HCT116 (cell line): ENCODE measurements around the gene KCNC1. TPM values are rescaled to one million over a fixed set of nuclear protein-coding genes. Genes with fewer than 3 reads are reported as not detected.

ENCODE experiments used
- ATAC-seq: fragments of 200-7000 bp; cut with Tn5 transposase; 2 replicates; pipeline ENCODE4 v1.9.1; 2020; ENCODE audit warnings: mild to moderate bottlenecking, moderate library complexity
- BruUV-seq: library from RNA; stranded (reverse); fragments of 400-500 nt; replicated peaks from 2 replicates; lab custom pipeline; 2021; lab: Mats Ljungman, UMichigan
- CTCF ChIA-PET: fragments of 300-600 bp; sonication (Branson Sonifier 250); formaldehyde crosslinking; loops from one replicate; lab custom pipeline; 2021; ENCODE audit warnings: antibody characterized with exemption; lab: Charles Lee
- POLR2A ChIA-PET: fragments of 300-600, 350-600 bp; sonication (Branson Sonifier 250); formaldehyde crosslinking; loops from one replicate; lab custom pipeline; 2021; ENCODE audit warnings: antibody characterized with exemption; lab: Charles Lee
- RAD21 ChIA-PET, 2 experiments: fragments of 300-600 bp; sonication (Branson Sonifier 250); formaldehyde crosslinking; loops; one replicate each; lab custom pipeline; 2023; ENCODE audit warnings: low total read pairs in 2 of 2; ENCODE audit not compliant: uncharacterized antibody in 2 of 2, unreplicated experiment in 2 of 2, low non-redundant PET in 1 of 2; lab: Charles Lee
- DNase-seq: peaks from one replicate; pipeline ENCODE4 v3.0.0-alpha.2; 2010; ENCODE audit warnings: low read depth, low spot score
- H2AFZ ChIP-seq: fragments of 200-600 bp; shearing (Covaris generic), sonication (generic); 2 replicates; pipeline ENCODE4 v1.6.1; 2017; ENCODE audit warnings: low read depth, mixed run types, mixed read lengths, antibody characterized with exemption, low read length; ENCODE audit not compliant: poor library complexity, severe bottlenecking
- H3K27ac ChIP-seq: 2 replicates; pipeline ENCODE4 v1.5.1; 2012; ENCODE audit warnings: low read depth, low read length
- H3K27me3 ChIP-seq: fragments of 200-600 bp; sonication (generic); 2 replicates; pipeline ENCODE4 v1.6.1; 2016; ENCODE audit warnings: mixed run types, low read length, mixed read lengths; ENCODE audit not compliant: insufficient read depth
- H3K36me3 ChIP-seq, 2 experiments: fragments of 200-500 bp in 1 of 2; fragments of 200-600 bp in 1 of 2; sonication (Bioruptor generic) in 1 of 2; sonication (generic) in 1 of 2; 2 replicates each; pipeline versions ENCODE4 v1.5.1 to v1.6.1; 2014 to 2016; ENCODE audit warnings: low read length in 2 of 2, inconsistent platforms in 1 of 2, mixed read lengths in 1 of 2, mixed run types in 1 of 2; ENCODE audit not compliant: insufficient read depth in 2 of 2, control insufficient read depth in 1 of 2
- H3K4me1 ChIP-seq, 2 experiments: fragments of 200-600 bp in 1 of 2; sonication (generic) in 1 of 2; 2 replicates each; pipeline versions ENCODE4 v1.5.1 to v1.6.1; 2012 to 2017; ENCODE audit warnings: low read length in 2 of 2, inconsistent platforms in 1 of 2, mild to moderate bottlenecking in 1 of 2, mixed read lengths in 1 of 2, mixed run types in 1 of 2, moderate library complexity in 1 of 2; ENCODE audit not compliant: insufficient read depth in 2 of 2, control insufficient read depth in 1 of 2
- H3K4me2 ChIP-seq: fragments of 200-600 bp; sonication (generic); 2 replicates; pipeline ENCODE4 v1.6.1; 2017; ENCODE audit warnings: mixed run types, low read length, mixed read lengths
- H3K4me3 ChIP-seq, 2 experiments: fragments of 200-600 bp in 1 of 2; sonication (generic) in 1 of 2; replicated peaks in 1 of 2; 2 replicates each; pipeline ENCODE4 v1.5.1; 2011 to 2016; ENCODE audit warnings: low read length in 2 of 2, control low read depth in 1 of 2, low read depth in 1 of 2, mild to moderate bottlenecking in 1 of 2, mixed read lengths in 1 of 2, mixed run types in 1 of 2
- H3K79me2 ChIP-seq: fragments of 200-600 bp; sonication (generic); 2 replicates; pipeline ENCODE4 v1.6.1; 2017; ENCODE audit warnings: mild to moderate bottlenecking, mixed run types, low read length, moderate library complexity, mixed read lengths; ENCODE audit not compliant: insufficient read depth
- H3K9ac ChIP-seq: fragments of 200-600 bp; sonication (generic); 2 replicates; pipeline ENCODE4 v1.6.1; 2016; ENCODE audit warnings: low read length, mixed read lengths
- H3K9me2 ChIP-seq: fragments of 200-600 bp; sonication (generic), shearing (Covaris generic); 2 replicates; pipeline ENCODE4 v1.6.1; 2017; ENCODE audit warnings: mixed run types, mild to moderate bottlenecking, moderate library complexity; ENCODE audit not compliant: insufficient read depth
- H3K9me3 ChIP-seq, 2 experiments: fragments of 200-500 bp in 1 of 2; fragments of 200-600 bp in 1 of 2; sonication (Bioruptor generic) in 1 of 2; sonication (generic) in 1 of 2; 2 replicates each; pipeline ENCODE4 v1.6.1; 2014 to 2017; ENCODE audit warnings: low read length in 2 of 2, mixed read lengths in 2 of 2, inconsistent platforms in 1 of 2, low read depth in 1 of 2, mild to moderate bottlenecking in 1 of 2, mixed run types in 1 of 2, moderate library complexity in 1 of 2; ENCODE audit not compliant: control insufficient read depth in 1 of 2, insufficient read depth in 1 of 2
- H4K20me1 ChIP-seq: fragments of 200-600 bp; sonication (generic), shearing (Covaris generic); 2 replicates; pipeline ENCODE4 v1.6.1; 2017; ENCODE audit warnings: mixed run types, mild to moderate bottlenecking, moderate library complexity; ENCODE audit not compliant: insufficient read depth
- CBX3 ChIP-seq: IDR thresholded peaks from 2 replicates; pipeline ENCODE4 v1.6.1; 2012; ENCODE audit warnings: low read depth
- ELF1 ChIP-seq: IDR thresholded peaks from 2 replicates; pipeline ENCODE4 v1.6.1; 2012; ENCODE audit warnings: low read depth, borderline replicate concordance
- JUND ChIP-seq: IDR thresholded peaks from 2 replicates; pipeline ENCODE4 v1.6.1; 2012
- POLR2A ChIP-seq: IDR thresholded peaks from 2 replicates; pipeline ENCODE4 v1.7.0; 2011; ENCODE audit warnings: borderline replicate concordance; ENCODE audit not compliant: insufficient read depth, insufficient read length; ENCODE audit errors: extremely low read depth
- RAD21 ChIP-seq: IDR thresholded peaks from 2 replicates; pipeline ENCODE4 v1.6.1; 2012; ENCODE audit warnings: low read depth, mild to moderate bottlenecking
- ZFX ChIP-seq: fragments of 450-650 bp; IDR thresholded peaks from 2 replicates; pipeline ENCODE4 v1.6.1; 2017
- intact Hi-C: fragments of 100-400 bp; cut with micrococcal nuclease; formaldehyde crosslinking; loops from 2 replicates; pipeline ENCODE4 v1.10.0; 2022
- total RNA-seq: library from RNA; stranded (reverse); gene quantifications from one replicate; pipeline ENCODE4 v1.2.1, GENCODE V29; 2021; ENCODE audit not compliant: unreplicated experiment
- TF ChIP-seq, protein P1 (sequence below): IDR thresholded peaks from 2 replicates; pipeline ENCODE4 v1.6.1; 2011; ENCODE audit warnings: mild to moderate bottlenecking, low read length, moderate library complexity; ENCODE audit not compliant: insufficient replicate concordance; ENCODE audit errors: extremely low read depth
- TF ChIP-seq, protein P2 (sequence below): IDR thresholded peaks from 2 replicates; pipeline ENCODE4 v1.6.1; 2012
- TF ChIP-seq, protein P3 (sequence below): IDR thresholded peaks from 2 replicates; pipeline ENCODE4 v1.6.1; 2012; ENCODE audit warnings: low read depth

The KCNC1 gene
- total RNA-seq, 1 experiment from 2014 or later: 0.12 TPM

GRCh38 chr11:17736579-17736893 is 2.0 kb downstream of the KCNC1 start:
- intact Hi-C loops: no loop called here
- ChIA-PET RAD21 (no interaction called here), CTCF (no interaction called here), POLR2A (no interaction called here)
- H3K36me3 ChIP-seq: no peaks in the 10 kb centered on the region
- DNase-seq (no peak), ATAC-seq (no peak)
- no peak overlapping the region for H2AFZ ChIP-seq
- BruUV-seq: no TSS peak
- no peak overlapping the region for H3K27ac ChIP-seq
- TF ChIP-seq ELF1: no peak
- TF ChIP-seq POLR2A: no peak
- no peak for TF ChIP-seq CBX3
- TF ChIP-seq ZFX: no peak
- TF ChIP-seq, protein P1, sequence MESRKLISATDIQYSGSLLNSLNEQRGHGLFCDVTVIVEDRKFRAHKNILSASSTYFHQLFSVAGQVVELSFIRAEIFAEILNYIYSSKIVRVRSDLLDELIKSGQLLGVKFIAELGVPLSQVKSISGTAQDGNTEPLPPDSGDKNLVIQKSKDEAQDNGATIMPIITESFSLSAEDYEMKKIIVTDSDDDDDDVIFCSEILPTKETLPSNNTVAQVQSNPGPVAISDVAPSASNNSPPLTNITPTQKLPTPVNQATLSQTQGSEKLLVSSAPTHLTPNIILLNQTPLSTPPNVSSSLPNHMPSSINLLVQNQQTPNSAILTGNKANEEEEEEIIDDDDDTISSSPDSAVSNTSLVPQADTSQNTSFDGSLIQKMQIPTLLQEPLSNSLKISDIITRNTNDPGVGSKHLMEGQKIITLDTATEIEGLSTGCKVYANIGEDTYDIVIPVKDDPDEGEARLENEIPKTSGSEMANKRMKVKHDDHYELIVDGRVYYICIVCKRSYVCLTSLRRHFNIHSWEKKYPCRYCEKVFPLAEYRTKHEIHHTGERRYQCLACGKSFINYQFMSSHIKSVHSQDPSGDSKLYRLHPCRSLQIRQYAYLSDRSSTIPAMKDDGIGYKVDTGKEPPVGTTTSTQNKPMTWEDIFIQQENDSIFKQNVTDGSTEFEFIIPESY: no peak
- no peaks in the 10 kb centered on the region for H3K4me1 ChIP-seq
- H3K4me2 ChIP-seq: no peak overlapping the region
- no peak overlapping the region for H3K9ac ChIP-seq
- H3K27me3 ChIP-seq: no peaks in the 10 kb centered on the region
- H3K79me2 ChIP-seq: no peaks in the 10 kb centered on the region
- no peak overlapping the region for H3K4me3 ChIP-seq
- no peaks in the 10 kb centered on the region for H3K9me2 ChIP-seq
- H3K9me3 ChIP-seq: no peaks in the 10 kb centered on the region
- no peaks in the 10 kb centered on the region for H4K20me1 ChIP-seq

- Histone ChIP-seq H4K20me1 (no peaks in the 10 kb centered on the region), H3K9ac (no peak overlapping the region), H3K27me3 (no peaks in the 10 kb centered on the region), H3K9me2 (no peaks in the 10 kb centered on the region), H3K4me1 (no peaks in the 10 kb centered on the region), H3K36me3 (no peaks in the 10 kb centered on the region), H2AFZ (no peak overlapping the region), H3K4me2 (no peak overlapping the region), H3K4me3 (no peak overlapping the region), H3K27ac (no peak overlapping the region), H3K9me3 (no peaks in the 10 kb centered on the region), H3K79me2 (no peaks in the 10 kb centered on the region)
- TF ChIP-seq, protein P2, sequence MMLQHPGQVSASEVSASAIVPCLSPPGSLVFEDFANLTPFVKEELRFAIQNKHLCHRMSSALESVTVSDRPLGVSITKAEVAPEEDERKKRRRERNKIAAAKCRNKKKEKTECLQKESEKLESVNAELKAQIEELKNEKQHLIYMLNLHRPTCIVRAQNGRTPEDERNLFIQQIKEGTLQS: no peak
- TF ChIP-seq, protein P1: no peak
- TF ChIP-seq JUND (no peak), RAD21 (no peak)
- TF ChIP-seq, protein P3, sequence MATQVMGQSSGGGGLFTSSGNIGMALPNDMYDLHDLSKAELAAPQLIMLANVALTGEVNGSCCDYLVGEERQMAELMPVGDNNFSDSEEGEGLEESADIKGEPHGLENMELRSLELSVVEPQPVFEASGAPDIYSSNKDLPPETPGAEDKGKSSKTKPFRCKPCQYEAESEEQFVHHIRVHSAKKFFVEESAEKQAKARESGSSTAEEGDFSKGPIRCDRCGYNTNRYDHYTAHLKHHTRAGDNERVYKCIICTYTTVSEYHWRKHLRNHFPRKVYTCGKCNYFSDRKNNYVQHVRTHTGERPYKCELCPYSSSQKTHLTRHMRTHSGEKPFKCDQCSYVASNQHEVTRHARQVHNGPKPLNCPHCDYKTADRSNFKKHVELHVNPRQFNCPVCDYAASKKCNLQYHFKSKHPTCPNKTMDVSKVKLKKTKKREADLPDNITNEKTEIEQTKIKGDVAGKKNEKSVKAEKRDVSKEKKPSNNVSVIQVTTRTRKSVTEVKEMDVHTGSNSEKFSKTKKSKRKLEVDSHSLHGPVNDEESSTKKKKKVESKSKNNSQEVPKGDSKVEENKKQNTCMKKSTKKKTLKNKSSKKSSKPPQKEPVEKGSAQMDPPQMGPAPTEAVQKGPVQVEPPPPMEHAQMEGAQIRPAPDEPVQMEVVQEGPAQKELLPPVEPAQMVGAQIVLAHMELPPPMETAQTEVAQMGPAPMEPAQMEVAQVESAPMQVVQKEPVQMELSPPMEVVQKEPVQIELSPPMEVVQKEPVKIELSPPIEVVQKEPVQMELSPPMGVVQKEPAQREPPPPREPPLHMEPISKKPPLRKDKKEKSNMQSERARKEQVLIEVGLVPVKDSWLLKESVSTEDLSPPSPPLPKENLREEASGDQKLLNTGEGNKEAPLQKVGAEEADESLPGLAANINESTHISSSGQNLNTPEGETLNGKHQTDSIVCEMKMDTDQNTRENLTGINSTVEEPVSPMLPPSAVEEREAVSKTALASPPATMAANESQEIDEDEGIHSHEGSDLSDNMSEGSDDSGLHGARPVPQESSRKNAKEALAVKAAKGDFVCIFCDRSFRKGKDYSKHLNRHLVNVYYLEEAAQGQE: no peak
- RAD21 ChIA-PET: no interaction called here
- POLR2A ChIA-PET: no interaction called here
- intact Hi-C loops: no loop called here
- no TSS peak for BruUV-seq
- CTCF ChIA-PET: no interaction called here
- ATAC-seq: no peak
- DNase-seq: no peak
Measured at GRCh38 chr11:17736930-17737817, 2.6 kb downstream of the KCNC1 start.
